GM23338 (cell line): ENCODE measurements around the gene TIMM10. TPM values are rescaled to one million over a fixed set of nuclear protein-coding genes. Genes with fewer than 3 reads are reported as not detected.
A peak's percentile ranks its signal among the peaks of the same experiment; 100 is the strongest.

Source experiments
- ATAC-seq: fragments of 200-7000 bp; cut with Tn5 transposase; 3 replicates; pipeline ENCODE4 v1.9.1; 2020
- DNase-seq: peaks from one replicate; pipeline ENCODE4 v3.0.0-alpha.2; 2015; ENCODE audit warnings: low spot score
- H2AFZ ChIP-seq: fragments of 200-600 bp; sonication (generic); 2 replicates; pipeline ENCODE4 v1.8.0; 2016; ENCODE audit warnings: antibody characterized with exemption, mild to moderate bottlenecking, moderate library complexity
- H3F3A ChIP-seq: fragments of 200-600 bp; sonication (generic); replicated peaks from 2 replicates; pipeline ENCODE4 v1.8.0; 2017; ENCODE audit warnings: antibody characterized with exemption, mixed run types, low read depth
- H3K27ac ChIP-seq: fragments of 200-600 bp; sonication (generic); 2 replicates; pipeline ENCODE4 v1.6.1; 2016; ENCODE audit warnings: low read depth
- H3K27me3 ChIP-seq: fragments of 200-600 bp; sonication (generic); 2 replicates; pipeline ENCODE4 v1.8.0; 2016; ENCODE audit warnings: mild to moderate bottlenecking, mixed run types, moderate library complexity; ENCODE audit not compliant: insufficient read depth
- H3K36me3 ChIP-seq: fragments of 200-600 bp; sonication (generic); 2 replicates; pipeline ENCODE4 v1.8.0; 2016; ENCODE audit warnings: mild to moderate bottlenecking; ENCODE audit not compliant: insufficient read depth
- H3K4me1 ChIP-seq: fragments of 200-600 bp; sonication (generic); 2 replicates; pipeline ENCODE4 v1.8.0; 2016; ENCODE audit warnings: mild to moderate bottlenecking, moderate library complexity; ENCODE audit not compliant: insufficient read depth
- H3K4me2 ChIP-seq: fragments of 200-600 bp; sonication (generic); 2 replicates; pipeline ENCODE4 v1.7.1; 2017; ENCODE audit warnings: mixed run types
- H3K4me3 ChIP-seq: fragments of 200-600 bp; sonication (generic); 2 replicates; pipeline ENCODE4 v1.6.1; 2016; ENCODE audit warnings: mixed run types
- H3K79me2 ChIP-seq: fragments of 200-600 bp; sonication (generic); replicated peaks from 2 replicates; pipeline ENCODE4 v1.8.0; 2017; ENCODE audit warnings: mild to moderate bottlenecking; ENCODE audit not compliant: insufficient read depth
- H3K9me2 ChIP-seq: fragments of 200-600 bp; sonication (generic); 2 replicates; pipeline ENCODE4 v1.8.0; 2017; ENCODE audit not compliant: insufficient read depth
- H4K20me1 ChIP-seq: fragments of 200-600 bp; sonication (generic); replicated peaks from 2 replicates; pipeline ENCODE4 v1.8.0; 2017; ENCODE audit warnings: mild to moderate bottlenecking; ENCODE audit not compliant: insufficient read depth
- H3K27ac Mint-ChIP-seq: 2 replicates; pipeline ENCODE4 v1.8.0; 2020; ENCODE audit warnings: inconsistent platforms, mild to moderate bottlenecking, moderate library complexity, mixed read lengths
- H3K27me3 Mint-ChIP-seq: 3 replicates; pipeline ENCODE4 v1.8.0; 2022; ENCODE audit warnings: low read depth, mild to moderate bottlenecking, moderate library complexity, mixed read lengths, inconsistent platforms; ENCODE audit not compliant: insufficient read depth, poor library complexity
- H3K36me3 Mint-ChIP-seq: 3 replicates; pipeline ENCODE4 v1.8.0; 2021; ENCODE audit warnings: low read depth, mild to moderate bottlenecking, inconsistent platforms, moderate library complexity, mixed read lengths
- H3K4me1 Mint-ChIP-seq: 3 replicates; pipeline ENCODE4 v1.8.0; 2020; ENCODE audit warnings: mild to moderate bottlenecking, inconsistent platforms, mixed read lengths
- H3K4me3 Mint-ChIP-seq: 3 replicates; pipeline ENCODE4 v1.8.0; 2021; ENCODE audit warnings: moderate library complexity, mild to moderate bottlenecking, inconsistent platforms, mixed read lengths
- H3K9me3 Mint-ChIP-seq: 3 replicates; pipeline ENCODE4 v1.8.0; 2020; ENCODE audit warnings: moderate library complexity, mild to moderate bottlenecking, inconsistent platforms, mixed read lengths
- CREB1 ChIP-seq: fragments of 250-450 bp; sonication (Bioruptor Pico); IDR thresholded peaks from 2 replicates; pipeline ENCODE4 v1.5.0; 2020; ENCODE audit warnings: low read depth, mild to moderate bottlenecking, moderate library complexity
- EZH2 ChIP-seq: fragments of 200-600 bp; sonication (generic); IDR thresholded peaks from one replicate; pipeline ENCODE4 v1.8.0; 2017; ENCODE audit warnings: antibody characterized with exemption, mild to moderate bottlenecking, low read depth; ENCODE audit not compliant: unreplicated experiment
- EZH2phosphoT487 ChIP-seq: fragments of 200-600 bp; sonication (generic); IDR thresholded peaks from one replicate; pipeline ENCODE4 v1.8.1; 2018; ENCODE audit warnings: antibody characterized with exemption; ENCODE audit not compliant: unreplicated experiment
- JUNB ChIP-seq: IDR thresholded peaks from one replicate; pipeline ENCODE4 v1.6.1; 2016; ENCODE audit warnings: antibody characterized with exemption; ENCODE audit not compliant: unreplicated experiment
- NANOG ChIP-seq: IDR thresholded peaks from 2 replicates; pipeline ENCODE4 v1.6.1; 2016; ENCODE audit warnings: antibody characterized with exemption, borderline replicate concordance
- POLR2AphosphoS5 ChIP-seq: IDR thresholded peaks from 2 replicates; pipeline ENCODE4 v1.6.1; 2016; ENCODE audit warnings: antibody characterized with exemption, low read depth
- REST ChIP-seq: IDR thresholded peaks from one replicate; pipeline ENCODE4 v1.6.1; 2018; ENCODE audit warnings: antibody characterized with exemption; ENCODE audit not compliant: unreplicated experiment
- STAT1 ChIP-seq: IDR thresholded peaks from one replicate; pipeline ENCODE4 v1.6.1; 2016; ENCODE audit warnings: antibody characterized with exemption; ENCODE audit not compliant: unreplicated experiment
- ZNF114 ChIP-seq: fragments of 250-450 bp; sonication (Bioruptor Pico); IDR thresholded peaks from 2 replicates; pipeline ENCODE4 v1.5.0; 2020; ENCODE audit warnings: mild to moderate bottlenecking, moderate library complexity
- ZNF331 ChIP-seq: fragments of 250-450 bp; sonication (Bioruptor Pico); IDR thresholded peaks from 2 replicates; pipeline ENCODE4 v1.5.0; 2020; ENCODE audit warnings: low read depth, mild to moderate bottlenecking, moderate library complexity
- ZNF462 ChIP-seq: fragments of 250-450 bp; sonication (Bioruptor Pico); IDR thresholded peaks from 2 replicates; pipeline ENCODE4 v1.5.0; 2020; ENCODE audit warnings: mild to moderate bottlenecking, moderate library complexity
- polyA plus RNA-seq: library from polyadenylated mRNA; unstranded; fragments of >200 nt; fragmentation: Nextera tagmentation; extraction: Ambion mirVana; gene quantifications from 2 replicates; pipeline ENCODE4 v1.2.1, GENCODE V29; 2016
- total RNA-seq: library from RNA; depleted of rRNA; stranded (reverse); fragments of >200 nt; shearing (Covaris generic); gene quantifications from 2 replicates; pipeline ENCODE4 v1.2.3, GENCODE V29; 2014
- TF ChIP-seq, protein P1 (sequence below): IDR thresholded peaks from 2 replicates; pipeline ENCODE4 v1.6.1; 2016; ENCODE audit warnings: antibody characterized with exemption
- TF ChIP-seq, protein P2 (sequence below), 2 experiments: fragments of 200-600 bp in 1 of 2; sonication (generic) in 1 of 2; conservative IDR thresholded peaks; 2 replicates each; pipeline versions ENCODE4 v1.5.1 to v1.6.1; 2016 to 2017; ENCODE audit warnings: antibody characterized with exemption in 2 of 2, low read depth in 2 of 2, mild to moderate bottlenecking in 2 of 2, moderate library complexity in 1 of 2

TIMM10 gene
- total and polyA plus RNA-seq, 2 experiments from 2014 or later, result 59.1 to 194 TPM

- peaks cover 14% of the 10 kb centered on the region for H3F3A ChIP-seq
- Mint-ChIP-seq H3K9me3 (no peaks in the 10 kb centered on the region), H3K36me3 (peaks cover 52% of the 10 kb centered on the region), H3K27me3 (peaks cover 16% of the 10 kb centered on the region), H3K4me3 (no peak overlapping the region), H3K4me1 (peaks cover 48% of the 10 kb centered on the region), H3K27ac (peak overlapping the region; percentile 74; the same call in 1 of the 2 replicates)
- H3K4me3 ChIP-seq, result no peak overlapping the region
- H3K36me3 ChIP-seq, result no peaks in the 10 kb centered on the region
- no peak overlapping the region for H3K4me2 ChIP-seq
- H3K27me3 ChIP-seq, result no peaks in the 10 kb centered on the region
- DNase-seq, result no peak
- ATAC-seq, result no peak
- H4K20me1 ChIP-seq, result peaks cover 15% of the 10 kb centered on the region
- no peak for TF ChIP-seq ZNF331
- TF ChIP-seq, protein P1, sequence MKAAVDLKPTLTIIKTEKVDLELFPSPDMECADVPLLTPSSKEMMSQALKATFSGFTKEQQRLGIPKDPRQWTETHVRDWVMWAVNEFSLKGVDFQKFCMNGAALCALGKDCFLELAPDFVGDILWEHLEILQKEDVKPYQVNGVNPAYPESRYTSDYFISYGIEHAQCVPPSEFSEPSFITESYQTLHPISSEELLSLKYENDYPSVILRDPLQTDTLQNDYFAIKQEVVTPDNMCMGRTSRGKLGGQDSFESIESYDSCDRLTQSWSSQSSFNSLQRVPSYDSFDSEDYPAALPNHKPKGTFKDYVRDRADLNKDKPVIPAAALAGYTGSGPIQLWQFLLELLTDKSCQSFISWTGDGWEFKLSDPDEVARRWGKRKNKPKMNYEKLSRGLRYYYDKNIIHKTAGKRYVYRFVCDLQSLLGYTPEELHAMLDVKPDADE, result no peak
- no peak for TF ChIP-seq STAT1
- TF ChIP-seq, protein P2, sequence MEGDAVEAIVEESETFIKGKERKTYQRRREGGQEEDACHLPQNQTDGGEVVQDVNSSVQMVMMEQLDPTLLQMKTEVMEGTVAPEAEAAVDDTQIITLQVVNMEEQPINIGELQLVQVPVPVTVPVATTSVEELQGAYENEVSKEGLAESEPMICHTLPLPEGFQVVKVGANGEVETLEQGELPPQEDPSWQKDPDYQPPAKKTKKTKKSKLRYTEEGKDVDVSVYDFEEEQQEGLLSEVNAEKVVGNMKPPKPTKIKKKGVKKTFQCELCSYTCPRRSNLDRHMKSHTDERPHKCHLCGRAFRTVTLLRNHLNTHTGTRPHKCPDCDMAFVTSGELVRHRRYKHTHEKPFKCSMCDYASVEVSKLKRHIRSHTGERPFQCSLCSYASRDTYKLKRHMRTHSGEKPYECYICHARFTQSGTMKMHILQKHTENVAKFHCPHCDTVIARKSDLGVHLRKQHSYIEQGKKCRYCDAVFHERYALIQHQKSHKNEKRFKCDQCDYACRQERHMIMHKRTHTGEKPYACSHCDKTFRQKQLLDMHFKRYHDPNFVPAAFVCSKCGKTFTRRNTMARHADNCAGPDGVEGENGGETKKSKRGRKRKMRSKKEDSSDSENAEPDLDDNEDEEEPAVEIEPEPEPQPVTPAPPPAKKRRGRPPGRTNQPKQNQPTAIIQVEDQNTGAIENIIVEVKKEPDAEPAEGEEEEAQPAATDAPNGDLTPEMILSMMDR (conservative IDR thresholded peaks at IDR 0.05; ENCODE audit: low read depth in 2 of 2), result no peak
- TF ChIP-seq JUNB, result no peak
- no peak for TF ChIP-seq NANOG
- no peak for TF ChIP-seq ZNF462 (CRISPR knock-in tag)
- TF ChIP-seq REST, result no peak
- no peak for TF ChIP-seq EZH2
- no peak for TF ChIP-seq ZNF114 (CRISPR knock-in tag)
- no peak for TF ChIP-seq EZH2phosphoT487
- no peak for TF ChIP-seq POLR2AphosphoS5
- no peak for TF ChIP-seq CREB1 (CRISPR knock-in tag)
- no peak overlapping the region for H3K27ac ChIP-seq
- no peaks in the 10 kb centered on the region for H3K9me2 ChIP-seq
- H3K4me1 ChIP-seq, result peaks cover 31% of the 10 kb centered on the region
- no peak overlapping the region for H2AFZ ChIP-seq
- H3K79me2 ChIP-seq, result peaks cover 28% of the 10 kb centered on the region
Measured at GRCh38 chr11:57502376-57502775, 28.2 kb downstream of the TIMM10 start.
